Measurements from ENCODE around the gene FGD3. TPM values are rescaled to one million over a fixed set of nuclear protein-coding genes. Genes with fewer than 3 reads are reported as not detected.

FGD3 gene
- total RNA-seq, 1 donor from 2014 or later: 0.09 TPM

GRCh38 chr9:93040409-93040808, 93.1 kb downstream of the FGD3 start:
- no peak for FAIRE-seq
- no peak overlapping the region for H3K4me3 Mint-ChIP-seq (ENCODE audit: unreplicated experiment)
- H3K27ac ChIP-seq (ENCODE audit: low read depth, low read length): no peak overlapping the region

GRCh38 chr9:93041108-93041802, 93.9 kb downstream of the FGD3 start:
- TF ChIP-seq CTCF (IDR thresholded peaks at IDR 0.05; ENCODE audit: insufficient read depth, low read depth, low read length) (no peak), EZH2 (IDR thresholded peaks at IDR 0.05; ENCODE audit: insufficient read depth, low read length) (no peak)
- H3K36me3 Mint-ChIP-seq (ENCODE audit: low read depth, unreplicated experiment): no peaks in the 10 kb centered on the region
- no peak overlapping the region for H2AFZ ChIP-seq (ENCODE audit: low read depth, low read length)
- H4K20me1 ChIP-seq (ENCODE audit: insufficient read depth, low read length): no peaks in the 10 kb centered on the region
- H3K4me1 Mint-ChIP-seq (ENCODE audit: low read depth, unreplicated experiment): peaks cover 2% of the 10 kb centered on the region
- H3K27me3 Mint-ChIP-seq (ENCODE audit: low read depth, unreplicated experiment): peaks cover 12% of the 10 kb centered on the region
- DNase-seq (ENCODE audit: low read depth) (no peak), FAIRE-seq (no peak)
- peaks cover 8% of the 10 kb centered on the region for H3K9me3 Mint-ChIP-seq (ENCODE audit: unreplicated experiment)
- H3K4me1 ChIP-seq (ENCODE audit: insufficient read depth, low read length): no peaks in the 10 kb centered on the region
- no peaks in the 10 kb centered on the region for H3K36me3 ChIP-seq (ENCODE audit: insufficient read depth, low read length)
- no peaks in the 10 kb centered on the region for H3K27me3 ChIP-seq (ENCODE audit: insufficient read depth, low read length)
- no peak overlapping the region for H3K4me3 ChIP-seq (ENCODE audit: insufficient read depth, low read depth, low read length)
- no peak overlapping the region for H3K27ac ChIP-seq (ENCODE audit: low read depth, low read length)
- no peak overlapping the region for H3K4me3 Mint-ChIP-seq (ENCODE audit: unreplicated experiment)
- no peaks in the 10 kb centered on the region for H3K79me2 ChIP-seq (ENCODE audit: insufficient read depth, low read length)
- no peak overlapping the region for H3K9ac ChIP-seq (ENCODE audit: low read length)
- H3K27ac Mint-ChIP-seq (ENCODE audit: unreplicated experiment): no peak overlapping the region
- no peak overlapping the region for H3K4me2 ChIP-seq (ENCODE audit: low read length)
- H3K9me3 ChIP-seq (ENCODE audit: insufficient read depth, low read depth, low read length): no peaks in the 10 kb centered on the region

More at GRCh38 chr9:93040409-93040808, 93.1 kb downstream of the FGD3 start:
- Histone ChIP-seq H3K4me2 (ENCODE audit: low read length) (no peak overlapping the region), H4K20me1 (ENCODE audit: insufficient read depth, low read length) (no peaks in the 10 kb centered on the region), H3K9me3 (ENCODE audit: insufficient read depth, low read depth, low read length) (no peaks in the 10 kb centered on the region), H3K4me1 (ENCODE audit: insufficient read depth, low read length) (no peaks in the 10 kb centered on the region), H3K4me3 (ENCODE audit: insufficient read depth, low read depth, low read length) (no peak overlapping the region), H2AFZ (ENCODE audit: low read depth, low read length) (no peak overlapping the region), H3K27me3 (ENCODE audit: insufficient read depth, low read length) (no peaks in the 10 kb centered on the region), H3K36me3 (ENCODE audit: insufficient read depth, low read length) (no peaks in the 10 kb centered on the region), H3K79me2 (ENCODE audit: insufficient read depth, low read length) (no peaks in the 10 kb centered on the region), H3K9ac (ENCODE audit: low read length) (no peak overlapping the region)
- TF ChIP-seq CTCF (IDR thresholded peaks at IDR 0.05; ENCODE audit: insufficient read depth, low read depth, low read length): no peak
- no peak for DNase-seq (ENCODE audit: low read depth)
- Mint-ChIP-seq H3K27ac (ENCODE audit: unreplicated experiment) (no peak overlapping the region), H3K9me3 (ENCODE audit: unreplicated experiment) (peaks cover 4% of the 10 kb centered on the region), H3K4me1 (ENCODE audit: low read depth, unreplicated experiment) (peaks cover 2% of the 10 kb centered on the region), H3K36me3 (ENCODE audit: low read depth, unreplicated experiment) (no peaks in the 10 kb centered on the region), H3K27me3 (ENCODE audit: low read depth, unreplicated experiment) (peaks cover 12% of the 10 kb centered on the region)

- Mint-ChIP-seq H3K36me3 (ENCODE audit: low read depth, unreplicated experiment) (no peaks in the 10 kb centered on the region), H3K4me3 (ENCODE audit: unreplicated experiment) (no peak overlapping the region), H3K9me3 (ENCODE audit: unreplicated experiment) (peaks cover 8% of the 10 kb centered on the region), H3K27me3 (ENCODE audit: low read depth, unreplicated experiment) (peaks cover 12% of the 10 kb centered on the region), H3K27ac (ENCODE audit: unreplicated experiment) (no peak overlapping the region), H3K4me1 (ENCODE audit: low read depth, unreplicated experiment) (no peaks in the 10 kb centered on the region)
- H4K20me1 ChIP-seq (ENCODE audit: insufficient read depth, low read length): no peaks in the 10 kb centered on the region
- no peaks in the 10 kb centered on the region for H3K79me2 ChIP-seq (ENCODE audit: insufficient read depth, low read length)
- no peaks in the 10 kb centered on the region for H3K36me3 ChIP-seq (ENCODE audit: insufficient read depth, low read length)
- no peaks in the 10 kb centered on the region for H3K4me1 ChIP-seq (ENCODE audit: insufficient read depth, low read length)
- DNase-seq (ENCODE audit: low read depth) (no peak), FAIRE-seq (no peak)
- no peak overlapping the region for H3K4me3 ChIP-seq (ENCODE audit: insufficient read depth, low read depth, low read length)
- H2AFZ ChIP-seq (ENCODE audit: low read depth, low read length): no peak overlapping the region
- TF ChIP-seq EZH2 (IDR thresholded peaks at IDR 0.05; ENCODE audit: insufficient read depth, low read length) (no peak), CTCF (IDR thresholded peaks at IDR 0.05; ENCODE audit: insufficient read depth, low read depth, low read length) (no peak)
- H3K4me2 ChIP-seq (ENCODE audit: low read length): no peak overlapping the region
- no peaks in the 10 kb centered on the region for H3K9me3 ChIP-seq (ENCODE audit: insufficient read depth, low read depth, low read length)
- no peaks in the 10 kb centered on the region for H3K27me3 ChIP-seq (ENCODE audit: insufficient read depth, low read length)
- no peak overlapping the region for H3K9ac ChIP-seq (ENCODE audit: low read length)
- no peak overlapping the region for H3K27ac ChIP-seq (ENCODE audit: low read depth, low read length)
Observed at GRCh38 chr9:93043122-93043521, 95.8 kb downstream of the FGD3 start.

Data from astrocyte (in vitro differentiated cells and primary cell).